Neural cell (in vitro differentiated cells): Measurements from ENCODE around the gene OAS3. TPM values are rescaled to one million over a fixed set of nuclear protein-coding genes. Genes with fewer than 3 reads are reported as not detected.

ENCODE experiments used
- H2AFZ ChIP-seq: fragments of 200-600, 300-800 bp; sonication (generic), shearing (Covaris generic); 2 replicates; pipeline ENCODE4 v1.6.0; 2014; ENCODE audit warnings: low read depth, mild to moderate bottlenecking, antibody characterized with exemption, low read length, moderate library complexity
- H3F3A ChIP-seq: fragments of 200-600 bp; shearing (Covaris generic); 2 replicates; pipeline ENCODE4 v1.6.1; 2016; ENCODE audit warnings: mild to moderate bottlenecking, moderate library complexity, mixed read lengths, antibody characterized with exemption, low read length; ENCODE audit not compliant: insufficient read depth, poor library complexity, severe bottlenecking
- H3K27ac ChIP-seq: fragments of 200-600, 300-800 bp; sonication (generic), shearing (Covaris generic); 2 replicates; pipeline ENCODE4 v1.5.1; 2014; ENCODE audit warnings: mild to moderate bottlenecking, low read length, moderate library complexity
- H3K27me3 ChIP-seq: fragments of 300-800, 200-600 bp; sonication (generic), shearing (Covaris generic); 2 replicates; pipeline ENCODE4 v1.6.0; 2014; ENCODE audit warnings: mild to moderate bottlenecking, low read depth, low read length, moderate library complexity; ENCODE audit not compliant: insufficient read depth
- H3K36me3 ChIP-seq: fragments of 300-800, 200-600 bp; sonication (generic), shearing (Covaris generic); 2 replicates; pipeline ENCODE4 v1.5.1; 2014; ENCODE audit warnings: mild to moderate bottlenecking, antibody characterized with exemption, low read length, moderate library complexity; ENCODE audit not compliant: insufficient read depth
- H3K4me2 ChIP-seq: fragments of 300-800, 200-600 bp; sonication (generic), shearing (Covaris generic); 2 replicates; pipeline ENCODE4 v1.6.0; 2014; ENCODE audit warnings: mild to moderate bottlenecking, low read length
- H3K4me3 ChIP-seq: fragments of 300-800, 200-600 bp; sonication (generic), shearing (Covaris generic); 2 replicates; pipeline ENCODE4 v1.5.1; 2014; ENCODE audit warnings: mild to moderate bottlenecking, low read length, moderate library complexity
- H3K79me2 ChIP-seq: fragments of 200-600 bp; shearing (Covaris generic); replicated peaks from 2 replicates; pipeline ENCODE4 v1.6.0; 2014; ENCODE audit warnings: mild to moderate bottlenecking, low read length, moderate library complexity; ENCODE audit not compliant: insufficient read depth
- H3K9ac ChIP-seq: fragments of 300-800, 200-600 bp; sonication (generic), shearing (Covaris generic); 2 replicates; pipeline ENCODE4 v1.6.1; 2016; ENCODE audit warnings: mild to moderate bottlenecking, low read length, mixed read lengths
- H3K9me2 ChIP-seq: fragments of 200-600 bp; shearing (Covaris generic); 2 replicates; pipeline ENCODE4 v1.6.1; 2016; ENCODE audit warnings: mild to moderate bottlenecking, low read length, mixed read lengths; ENCODE audit not compliant: insufficient read depth
- H3K9me3 ChIP-seq: fragments of 200-600, 300-800 bp; sonication (generic), shearing (Covaris generic); 2 replicates; pipeline ENCODE4 v1.6.1; 2016; ENCODE audit warnings: mild to moderate bottlenecking, mixed run types, low read length, moderate library complexity, mixed read lengths
- H4K20me1 ChIP-seq: fragments of 200-600 bp; shearing (Covaris generic); 2 replicates; pipeline ENCODE4 v1.6.1; 2016; ENCODE audit warnings: mild to moderate bottlenecking, mixed run types; ENCODE audit not compliant: insufficient read depth
- CTCF ChIP-seq: fragments of 450-650 bp; IDR thresholded peaks from 2 replicates; pipeline ENCODE4 v1.5.1; 2014; ENCODE audit warnings: antibody characterized with exemption, mild to moderate bottlenecking, moderate library complexity; ENCODE audit not compliant: poor library complexity, severe bottlenecking
- EP300 ChIP-seq: fragments of 450-650 bp; conservative IDR thresholded peaks from 2 replicates; pipeline ENCODE4 v1.6.1; 2014; ENCODE audit warnings: antibody characterized with exemption, mild to moderate bottlenecking, moderate library complexity; ENCODE audit not compliant: poor library complexity, severe bottlenecking
- EZH2 ChIP-seq: fragments of 200-600, 300-800 bp; shearing (Covaris generic), sonication (generic); IDR thresholded peaks from 2 replicates; pipeline ENCODE4 v1.6.1; 2014; ENCODE audit warnings: antibody characterized with exemption, low read length, borderline replicate concordance, mild to moderate bottlenecking; ENCODE audit not compliant: insufficient read depth, poor library complexity, severe bottlenecking
- MXI1 ChIP-seq: fragments of 450-650 bp; conservative IDR thresholded peaks from 2 replicates; pipeline ENCODE4 v1.6.1; 2014; ENCODE audit warnings: antibody characterized with exemption, mild to moderate bottlenecking; ENCODE audit not compliant: poor library complexity, severe bottlenecking
- POLR2AphosphoS5 ChIP-seq: IDR thresholded peaks from 2 replicates; pipeline ENCODE4 v1.6.1; 2012
- RAD21 ChIP-seq: fragments of 450-650 bp; conservative IDR thresholded peaks from 2 replicates; pipeline ENCODE4 v1.6.1; 2014; ENCODE audit warnings: antibody characterized with exemption, mild to moderate bottlenecking, moderate library complexity
- REST ChIP-seq: IDR thresholded peaks from 2 replicates; pipeline ENCODE4 v1.6.1; 2012; ENCODE audit warnings: borderline replicate concordance
- SMC3 ChIP-seq: fragments of 450-650 bp; conservative IDR thresholded peaks from 2 replicates; pipeline ENCODE4 v1.6.1; 2014; ENCODE audit warnings: antibody characterized with exemption, mild to moderate bottlenecking, moderate library complexity; ENCODE audit not compliant: poor library complexity
- TAF1 ChIP-seq: IDR thresholded peaks from 2 replicates; pipeline ENCODE4 v1.6.1; 2012; ENCODE audit warnings: low read depth
- polyA plus RNA-seq: library from polyadenylated mRNA; depleted of rRNA; stranded (reverse); fragments of >200 nt; gene quantifications from 2 replicates; pipeline ENCODE4 v1.2.3, GENCODE V29; 2014

Gene OAS3
- polyA plus RNA-seq, 1 donor from 2014 or later = not detected

- TF ChIP-seq EZH2 (no peak), POLR2AphosphoS5 (no peak)
Observed at GRCh38 chr12:113014565-113014964, 76.3 kb downstream of the OAS3 start (continued).

GRCh38 chr12:113016796-113017195 is 78.5 kb downstream of the OAS3 start:
- Histone ChIP-seq H3K9me2 (no peaks in the 10 kb centered on the region), H3K36me3 (no peaks in the 10 kb centered on the region), H3K9ac (no peak overlapping the region), H3F3A (no peaks in the 10 kb centered on the region), H3K79me2 (no peaks in the 10 kb centered on the region), H3K4me2 (no peak overlapping the region), H4K20me1 (no peaks in the 10 kb centered on the region), H3K27me3 (no peaks in the 10 kb centered on the region), H2AFZ (no peak overlapping the region), H3K27ac (peak overlapping the region; percentile 59), H3K9me3 (no peaks in the 10 kb centered on the region), H3K4me3 (peak overlapping the region; percentile 10)
- TF ChIP-seq POLR2AphosphoS5 (peak; percentile 33), TAF1 (no peak), EP300 (no peak)

GRCh38 chr12:113019025-113019424 is 80.8 kb downstream of the OAS3 start:
- peak overlapping the region; percentile 85 for H3K27ac ChIP-seq
- H4K20me1 ChIP-seq = no peaks in the 10 kb centered on the region
- no peaks in the 10 kb centered on the region for H3F3A ChIP-seq
- H2AFZ ChIP-seq = peak overlapping the region; percentile 38
- no peaks in the 10 kb centered on the region for H3K36me3 ChIP-seq
- no peak overlapping the region for H3K4me2 ChIP-seq
- peak overlapping the region; percentile 7 for H3K4me3 ChIP-seq
- no peaks in the 10 kb centered on the region for H3K79me2 ChIP-seq
- no peaks in the 10 kb centered on the region for H3K9me3 ChIP-seq
- peak overlapping the region; percentile 49 for H3K9ac ChIP-seq
- H3K9me2 ChIP-seq = no peaks in the 10 kb centered on the region
- no peaks in the 10 kb centered on the region for H3K27me3 ChIP-seq
- TF ChIP-seq EP300 = peak; percentile 92
- TF ChIP-seq CTCF = no peak
- TF ChIP-seq POLR2AphosphoS5 = peak; percentile 74
- no peak for TF ChIP-seq EZH2
- peak; percentile 66 for TF ChIP-seq REST
- TF ChIP-seq TAF1 = no peak

GRCh38 chr12:113021500-113021899 is 83.2 kb downstream of the OAS3 start:
- no peak overlapping the region for H3K4me3 ChIP-seq
- H3K4me2 ChIP-seq = no peak overlapping the region
- no peaks in the 10 kb centered on the region for H3K27me3 ChIP-seq
- TF ChIP-seq EP300 (no peak), POLR2AphosphoS5 (no peak), EZH2 (no peak), REST (no peak), CTCF (no peak), MXI1 (no peak), RAD21 (no peak), SMC3 (no peak), TAF1 (no peak)
- H4K20me1 ChIP-seq = no peaks in the 10 kb centered on the region
- no peaks in the 10 kb centered on the region for H3K79me2 ChIP-seq
- no peak overlapping the region for H3K27ac ChIP-seq
- no peak overlapping the region for H2AFZ ChIP-seq
- H3K9ac ChIP-seq = no peak overlapping the region
- H3K36me3 ChIP-seq = no peaks in the 10 kb centered on the region
- H3K9me3 ChIP-seq = no peaks in the 10 kb centered on the region
- H3K9me2 ChIP-seq = no peaks in the 10 kb centered on the region
- H3F3A ChIP-seq = no peaks in the 10 kb centered on the region
